H1 (cell line): Measurements from ENCODE around the gene MFSD2A. TPM values are rescaled to one million over a fixed set of nuclear protein-coding genes. Genes with fewer than 3 reads are reported as not detected.

Experiments used
- CTCF ChIA-PET: fragments of 300-600 bp; sonication (Branson Sonifier 250); formaldehyde crosslinking; loops from one replicate; lab custom pipeline; 2021; ENCODE audit not compliant: partially characterized antibody; lab: Charles Lee
- POLR2A ChIA-PET: fragments of 300-600 bp; sonication (Branson Sonifier 250); formaldehyde crosslinking; loops from one replicate; lab custom pipeline; 2021; ENCODE audit warnings: inconsistent platforms; ENCODE audit not compliant: partially characterized antibody; lab: Charles Lee
- DNase-seq, 2 experiments: peaks; one replicate each; pipeline versions ENCODE4 v3.0.0 to v3.0.0-alpha.2; 2010 to 2022; ENCODE audit warnings: low spot score in 2 of 2, low read depth in 1 of 2, mixed read lengths in 1 of 2
- FAIRE-seq: peaks from 2 replicates; lab custom pipeline; 2011; peaks lifted over from hg19 to GRCh38; lab: Jason Lieb, UNC
- H2AFZ ChIP-seq: 2 replicates; pipeline ENCODE4 v1.8.1; 2012; ENCODE audit warnings: low read length, inconsistent platforms
- H2AK5ac ChIP-seq: 2 replicates; pipeline ENCODE4 v1.6.1; 2013; ENCODE audit warnings: low read depth, low read length
- H2BK120ac ChIP-seq: replicated peaks from 2 replicates; pipeline ENCODE3; 2013; ENCODE audit warnings: low read depth, low read length, inconsistent platforms
- H2BK12ac ChIP-seq: 2 replicates; pipeline ENCODE4 v1.6.1; 2013; ENCODE audit warnings: low read depth, low read length
- H2BK15ac ChIP-seq: 2 replicates; pipeline ENCODE4 v1.6.1; 2013; ENCODE audit warnings: low read length
- H2BK20ac ChIP-seq: 2 replicates; pipeline ENCODE4 v1.6.1; 2013; ENCODE audit warnings: low read length
- H2BK5ac ChIP-seq: 2 replicates; pipeline ENCODE4 v1.6.1; 2013; ENCODE audit warnings: low read depth, low read length
- H3K14ac ChIP-seq: 2 replicates; pipeline ENCODE4 v1.6.1; 2013; ENCODE audit warnings: inconsistent platforms; ENCODE audit not compliant: insufficient read length
- H3K18ac ChIP-seq: 2 replicates; pipeline ENCODE4 v1.6.1; 2013; ENCODE audit warnings: low read length; ENCODE audit errors: extremely low read depth
- H3K23ac ChIP-seq: 2 replicates; pipeline ENCODE4 v1.6.1; 2013; ENCODE audit warnings: inconsistent platforms; ENCODE audit not compliant: insufficient read length
- H3K23me2 ChIP-seq: 2 replicates; pipeline ENCODE4 v1.6.1; 2013; ENCODE audit warnings: low read depth, low read length
- H3K27ac ChIP-seq: 2 replicates; pipeline ENCODE4 v1.6.1; 2011; ENCODE audit warnings: low read depth, low read length, inconsistent platforms
- H3K27me3 ChIP-seq, 4 experiments: replicated peaks in 1 of 4; 1 replicate in 1 of 4; 2 replicates in 3 of 4; pipeline versions ENCODE4 v1.6.1 to v1.8.1; 2011 to 2013; ENCODE audit warnings: low read length in 3 of 4, mild to moderate bottlenecking in 3 of 4, inconsistent platforms in 2 of 4, mixed read lengths in 2 of 4, moderate library complexity in 1 of 4; ENCODE audit not compliant: control insufficient read depth in 3 of 4, insufficient read depth in 3 of 4; ENCODE audit errors: extremely low read depth in 1 of 4
- H3K36me3 ChIP-seq, 4 experiments: 2 replicates each; pipeline versions ENCODE4 v1.6.1 to v1.8.1; 2011 to 2013; ENCODE audit warnings: mild to moderate bottlenecking in 4 of 4, low read length in 3 of 4, moderate library complexity in 2 of 4, control low read depth in 1 of 4, inconsistent platforms in 1 of 4; ENCODE audit not compliant: insufficient read depth in 4 of 4, control insufficient read depth in 2 of 4
- H3K4ac ChIP-seq: replicated peaks from 2 replicates; pipeline ENCODE3; 2013; ENCODE audit warnings: low read length, low read depth, mixed read lengths, inconsistent platforms; ENCODE audit not compliant: insufficient read length
- H3K4me1 ChIP-seq, 4 experiments: replicated peaks in 1 of 4; 1 replicate in 1 of 4; 2 replicates in 3 of 4; pipeline versions ENCODE4 v1.6.1 to v1.8.1; 2011 to 2013; ENCODE audit warnings: low read length in 3 of 4, inconsistent platforms in 2 of 4, mixed read lengths in 1 of 4; ENCODE audit not compliant: insufficient read depth in 4 of 4, control insufficient read depth in 3 of 4
- H3K4me2 ChIP-seq, 2 experiments: 2 replicates each; pipeline versions ENCODE4 v1.6.1 to v1.8.1; 2011 to 2013; ENCODE audit warnings: low read depth in 2 of 2, low read length in 2 of 2, control low read depth in 1 of 2, inconsistent platforms in 1 of 2, mild to moderate bottlenecking in 1 of 2; ENCODE audit not compliant: insufficient read depth in 1 of 2
- H3K4me3 ChIP-seq, 4 experiments: fragments of 200-600, 300-600 bp in 1 of 4; sonication (generic), shearing (Covaris generic), sonication (Bioruptor Twin) in 1 of 4; 2 replicates each; pipeline versions ENCODE4 v1.5.1 to v1.8.1; 2011 to 2016; ENCODE audit warnings: low read length in 4 of 4, low read depth in 3 of 4, control low read depth in 2 of 4, inconsistent platforms in 2 of 4, mild to moderate bottlenecking in 2 of 4, mixed read lengths in 1 of 4, moderate library complexity in 1 of 4; ENCODE audit not compliant: insufficient read depth in 2 of 4; ENCODE audit errors: extremely low read depth in 1 of 4
- H3K56ac ChIP-seq: replicated peaks from 2 replicates; pipeline ENCODE3; 2013; ENCODE audit warnings: low read depth, mild to moderate bottlenecking, mixed read lengths, low read length, inconsistent platforms; ENCODE audit not compliant: insufficient read length
- H3K79me1 ChIP-seq: 2 replicates; pipeline ENCODE4 v1.6.1; 2013; ENCODE audit warnings: low read depth, low read length, control low read depth
- H3K79me2 ChIP-seq, 2 experiments: 2 replicates each; pipeline versions ENCODE4 v1.6.1 to v1.8.1; 2012 to 2013; ENCODE audit warnings: low read length in 2 of 2, mild to moderate bottlenecking in 2 of 2, inconsistent platforms in 1 of 2; ENCODE audit not compliant: insufficient read depth in 2 of 2, control insufficient read depth in 1 of 2
- H3K9ac ChIP-seq, 4 experiments: replicated peaks in 1 of 4; 1 replicate in 1 of 4; 2 replicates in 3 of 4; pipeline versions ENCODE4 v1.6.1 to v1.8.1; 2011 to 2013; ENCODE audit warnings: low read depth in 3 of 4, low read length in 3 of 4, control low read depth in 2 of 4, mild to moderate bottlenecking in 2 of 4, moderate library complexity in 2 of 4, inconsistent platforms in 1 of 4; ENCODE audit errors: extremely low read depth in 1 of 4
- H3K9me3 ChIP-seq, 2 experiments: 2 replicates each; pipeline versions ENCODE4 v1.6.1 to v1.8.1; 2012 to 2013; ENCODE audit warnings: mild to moderate bottlenecking in 2 of 2, moderate library complexity in 2 of 2, control low read depth in 1 of 2, inconsistent platforms in 1 of 2, low read depth in 1 of 2, low read length in 1 of 2, mixed read lengths in 1 of 2; ENCODE audit not compliant: insufficient read depth in 2 of 2
- H4K20me1 ChIP-seq, 2 experiments: replicated peaks in 1 of 2; 2 replicates each; pipeline versions ENCODE3 to v1.8.1; 2011 to 2013; ENCODE audit warnings: inconsistent platforms in 2 of 2, low read length in 2 of 2, mild to moderate bottlenecking in 1 of 2; ENCODE audit not compliant: insufficient read depth in 2 of 2, control insufficient read depth in 1 of 2
- H4K5ac ChIP-seq: 2 replicates; pipeline ENCODE4 v1.6.1; 2013; ENCODE audit warnings: low read length, low read depth, mixed read lengths, inconsistent platforms; ENCODE audit not compliant: insufficient read length
- H4K8ac ChIP-seq: 2 replicates; pipeline ENCODE4 v1.8.0; 2013; ENCODE audit warnings: mild to moderate bottlenecking, moderate library complexity, low read length, inconsistent platforms; ENCODE audit not compliant: insufficient read depth; ENCODE audit errors: extremely low read depth
- H4K91ac ChIP-seq: replicated peaks from 2 replicates; pipeline ENCODE3; 2013; ENCODE audit warnings: low read length, mixed read lengths, inconsistent platforms; ENCODE audit not compliant: insufficient read length
- JUND ChIP-seq: IDR thresholded peaks from 2 replicates; pipeline ENCODE4 v1.6.1; 2011; ENCODE audit warnings: mild to moderate bottlenecking, improper control_type of control experiment, low read length
- SUZ12 ChIP-seq: fragments of 200-600 bp; sonication (generic); IDR thresholded peaks from 2 replicates; pipeline ENCODE4 v1.6.1; 2012; ENCODE audit warnings: mild to moderate bottlenecking, inconsistent platforms, low read length, moderate library complexity, mixed read lengths
- WGBS, 2 experiments: shearing (Covaris generic) in 1 of 2; methylation state at CpG; one replicate each; pipeline versions ENCODE4 v1.1.6 to v1.1.7; 2013 to 2015; ENCODE audit warnings: low lambda C conversion rate in 2 of 2, mixed read lengths in 2 of 2, inconsistent platforms in 1 of 2, low coverage in 1 of 2, missing lambda C conversion rate in 1 of 2; ENCODE audit not compliant: insufficient replicate concordance in 2 of 2, insufficient coverage in 1 of 2, insufficient read length in 1 of 2; ENCODE audit errors: extremely low coverage in 1 of 2, missing lambda C conversion rate in 1 of 2; 5-methylcytosine and 5-hydroxymethylcytosine counted together
- polyA plus RNA-seq, 7 experiments: library from polyadenylated mRNA; depleted of rRNA in 3 of 7; stranded (reverse) in 5 of 7; unstranded in 2 of 7; fragments of >200 nt in 5 of 7; fragments of 200-250 nt in 2 of 7; gene quantifications; 1 replicate in 5 of 7; 2 replicates in 1 of 7; 4 replicates in 1 of 7; pipeline versions ENCODE4 v1.2.1 to v1.2.3, GENCODE V29; 2011 to 2013; ENCODE audit warnings: missing spikeins in 2 of 7, mixed read lengths in 2 of 7
- total RNA-seq: library from RNA; stranded (reverse); fragmentation: NEBNext Ultra II Directional; extraction: Animal tissue kit (Norgen Biotek cat#: 25700); gene quantifications from 2 replicates; pipeline ENCODE4 v1.2.1, GENCODE V29; 2021

Gene MFSD2A
- total and polyA plus RNA-seq, 2 of the 8 experiments (the other 6 are each of a cell fraction or from before 2014, with no cell fraction given): 18.3 to 25.9 TPM

DNA sequence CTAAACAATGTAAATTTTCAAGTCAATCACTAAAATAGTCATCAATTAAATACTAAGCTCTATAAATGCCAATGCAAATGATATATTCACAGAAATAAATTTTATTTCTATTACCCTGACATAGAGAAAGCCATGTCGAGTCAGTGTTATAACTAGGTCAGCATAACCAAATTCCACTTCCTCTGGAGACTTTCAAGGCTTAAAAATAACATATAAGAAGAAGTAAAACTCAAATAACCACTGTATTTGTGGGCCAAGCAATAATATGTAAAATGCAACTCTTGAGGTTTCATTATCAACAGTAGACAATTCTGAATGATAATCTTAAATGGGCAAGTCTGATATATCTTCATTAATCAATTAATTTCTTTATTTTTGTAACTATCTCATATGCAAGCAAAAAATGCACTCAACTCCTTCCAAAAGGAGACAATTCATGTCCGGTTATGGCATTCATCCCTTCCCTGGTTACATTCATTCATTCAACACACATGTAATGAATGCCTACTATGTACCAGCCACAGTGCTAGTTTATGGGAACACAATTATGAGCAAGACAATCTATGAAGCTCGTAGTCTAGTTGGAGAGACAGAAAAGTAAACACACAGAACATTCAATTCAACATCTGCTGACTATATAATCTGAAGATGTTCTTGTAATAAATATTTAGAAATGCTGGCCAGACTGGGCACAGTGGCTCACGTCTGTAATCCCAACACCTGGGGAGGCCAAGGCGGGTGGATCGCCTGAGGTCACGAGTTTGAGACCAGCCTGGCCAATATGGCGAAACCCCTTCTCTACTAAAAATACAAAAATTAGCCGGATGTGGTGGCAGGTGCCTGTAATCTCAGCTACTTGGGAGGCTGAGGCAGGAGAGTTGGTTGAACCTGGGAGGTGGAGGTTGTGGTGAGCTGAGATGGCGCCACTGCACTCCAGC is 48.5 kb downstream of the MFSD2A start:
- Histone ChIP-seq H3K4me2 (no peak overlapping the region), H2BK120ac (no peak overlapping the region), H2BK12ac (no peak overlapping the region), H2BK15ac (no peak overlapping the region), H2BK5ac (no peak overlapping the region), H4K20me1 (no peaks in the 10 kb centered on the region), H3K79me1 (no peaks in the 10 kb centered on the region), H3K36me3 (no peaks in the 10 kb centered on the region), H2AFZ (no peak overlapping the region), H3K23me2 (no peaks in the 10 kb centered on the region), H3K4me1 (no peaks in the 10 kb centered on the region), H3K79me2 (no peaks in the 10 kb centered on the region), H3K23ac (no peak overlapping the region), H3K4me3 (no peak overlapping the region), H2AK5ac (no peak overlapping the region), H4K8ac (no peak overlapping the region), H2BK20ac (no peak overlapping the region), H3K9me3 (peaks cover 0 to 8% of the 10 kb centered on the region in 2 experiments; a peak in 1 of 4 replicates), H3K27me3 (no peaks in the 10 kb centered on the region), H3K14ac (no peak overlapping the region), H4K5ac (no peak overlapping the region), H3K4ac (no peak overlapping the region), H4K91ac (no peak overlapping the region), H3K56ac (no peak overlapping the region), H3K9ac (no peak overlapping the region), H3K18ac (no peak overlapping the region), H3K27ac (no peak overlapping the region)
- FAIRE-seq (no peak), DNase-seq (no peak)
- TF ChIP-seq JUND: no peak
- no peak for TF ChIP-seq SUZ12
- ChIA-PET CTCF (interaction anchor here (0.6 to 1.1 kb wide), 3 partner anchors 21 to 318 kb away, joined by 3 read pairs; no protein-coding TSS in a partner anchor), POLR2A (interaction anchor here (0.6 to 1.7 kb wide), 2 partner anchors 24 to 37 kb away, joined by 3 read pairs; partner anchors contain the start of gene CAP1)
- 90% methylated on average over 10 of the region's 10 CpGs; no CpG with 5 or more reads in 1 of the 2 experiments for WGBS, 2 experiments
